HepG2 (cell line): ENCODE data around the gene INAFM1. TPM values are rescaled to one million over a fixed set of nuclear protein-coding genes. Genes with fewer than 3 reads are reported as not detected.

Source experiments
- ADNP ChIP-seq: sonication (generic); formaldehyde crosslinking; IDR thresholded peaks from 2 replicates; pipeline ENCODE4 v1.4.0; 2020; ENCODE audit warnings: missing genetic modification reagents
- CCAR2 ChIP-seq: fragments of 200-400 bp; formaldehyde crosslinking; optimal IDR thresholded peaks from 2 replicates; pipeline ENCODE3; 2018; ENCODE audit warnings: low read depth, mild to moderate bottlenecking, low read length, moderate library complexity
- GABPB1 ChIP-seq: IDR thresholded peaks from 2 replicates; pipeline ENCODE4 v1.6.1; 2016; ENCODE audit warnings: mild to moderate bottlenecking, missing genetic modification reagents, moderate library complexity, missing compliant biosample characterization
- MXD4 ChIP-seq: IDR thresholded peaks from 2 replicates; pipeline ENCODE4 v1.6.1; 2016; ENCODE audit warnings: mild to moderate bottlenecking, missing biosample characterization, missing genetic modification reagents
- MYPOP ChIP-seq: sonication (generic); formaldehyde crosslinking; IDR thresholded peaks from 2 replicates; pipeline ENCODE4 v1.8.1; 2023; ENCODE audit warnings: mild to moderate bottlenecking, moderate library complexity, missing genetic modification reagents
- NFAT5 ChIP-seq: sonication (generic); formaldehyde crosslinking; IDR thresholded peaks from 2 replicates; pipeline ENCODE4 v1.4.0; 2020; ENCODE audit warnings: missing genetic modification reagents
- SNAPC4 ChIP-seq: sonication (generic); formaldehyde crosslinking; IDR thresholded peaks from 2 replicates; pipeline ENCODE4 v1.4.0; 2020; ENCODE audit warnings: mild to moderate bottlenecking, missing genetic modification reagents
- ZBTB39 ChIP-seq: sonication (generic); formaldehyde crosslinking; IDR thresholded peaks from 2 replicates; pipeline ENCODE4 v1.5.0; 2020; ENCODE audit warnings: missing genetic modification reagents
- ZNF275 ChIP-seq: sonication (generic); formaldehyde crosslinking; IDR thresholded peaks from 2 replicates; pipeline ENCODE4 v1.8.0; 2022; ENCODE audit warnings: missing genetic modification reagents, mild to moderate bottlenecking, inconsistent platforms, borderline replicate concordance
- ZNF382 ChIP-seq: sonication (generic); formaldehyde crosslinking; IDR thresholded peaks from 2 replicates; pipeline ENCODE4 v1.5.0; 2020; ENCODE audit warnings: missing genetic modification reagents, mild to moderate bottlenecking, borderline replicate concordance
- ZNF468 ChIP-seq: sonication (generic); formaldehyde crosslinking; IDR thresholded peaks from 2 replicates; pipeline ENCODE4 v1.8.0; 2022; ENCODE audit warnings: mild to moderate bottlenecking, moderate library complexity, missing genetic modification reagents
- ZNF75D ChIP-seq: sonication (generic); formaldehyde crosslinking; IDR thresholded peaks from 2 replicates; pipeline ENCODE4 v1.8.1; 2023; ENCODE audit warnings: missing genetic modification reagents, mild to moderate bottlenecking, borderline replicate concordance
- polyA plus RNA-seq, 8 experiments: library from polyadenylated mRNA; depleted of rRNA in 3 of 8; stranded (reverse) in 7 of 8; unstranded in 1 of 8; fragments of >200 nt; fragmentation: Illumina TruSeq in 4 of 8; extraction: Trizol in 4 of 8; gene quantifications; 2 replicates each; pipeline versions ENCODE4 v1.2.1 to v1.2.3, GENCODE V29; 2011 to 2016; ENCODE audit warnings: low read depth in 4 of 8, missing spikeins in 1 of 8, mixed read lengths in 1 of 8; ENCODE audit not compliant: insufficient read depth in 1 of 8
- total RNA-seq, 5 experiments: library from RNA; depleted of rRNA; stranded (reverse); fragments of >200 nt; fragmentation: Illumina TruSeq; extraction: Trizol; gene quantifications; 2 replicates each; pipeline ENCODE4 v1.2.3, GENCODE V29; 2016; ENCODE audit warnings: low read depth in 1 of 5

The INAFM1 gene
- total and polyA plus RNA-seq, 2 of the 13 experiments (the other 11 are each of a cell fraction or from before 2014, with no cell fraction given): 0.88 to 1.9 TPM

GRCh38 chr19:47226426-47227351 is 48.0 kb upstream of the INAFM1 start (continued):
- TF ChIP-seq NFAT5 (CRISPR knock-in tag): no peak
- peak; percentile 75 for TF ChIP-seq GABPB1
- TF ChIP-seq MXD4 (CRISPR knock-in tag): 0 out of 2 replicates have a peak, but pooled peaks have one; percentile 8
- no peak for TF ChIP-seq ADNP
- TF ChIP-seq ZNF275 (CRISPR knock-in tag): no peak
- TF ChIP-seq ZNF468: no peak
- TF ChIP-seq CCAR2: no peak
- no peak for TF ChIP-seq SNAPC4 (CRISPR knock-in tag)
- TF ChIP-seq ZBTB39 (CRISPR knock-in tag): no peak; the same call in 1 of the 2 replicates
- TF ChIP-seq MYPOP (CRISPR knock-in tag): 0 out of 2 replicates have a peak, but pooled peaks have one; percentile 12
- TF ChIP-seq ZNF75D (CRISPR knock-in tag): no peak
- TF ChIP-seq ZNF382: no peak
